Duodenal mucosa (tissue), 2 donors: ENCODE data around the gene PLEKHA5.
"Not testable (repeated sequence)": the region's sequence is repeated elsewhere in the genome, so short reads cannot be mapped to it uniquely, and the experiment has no call there.

Experiments used
- H3K27ac ChIP-seq: one replicate; pipeline ENCODE4 v1.7.0; 2013; ENCODE audit warnings: low read depth, low read length
- H3K27me3 ChIP-seq, 2 donors: one replicate each; pipeline ENCODE4 v1.7.0; 2013; ENCODE audit warnings: low read length in 2 of 2, control low read depth in 1 of 2; ENCODE audit not compliant: insufficient read depth in 2 of 2, control insufficient read depth in 1 of 2
- H3K36me3 ChIP-seq, 2 donors: one replicate each; pipeline ENCODE4 v1.7.0; 2013; ENCODE audit warnings: low read length in 2 of 2, control low read depth in 1 of 2; ENCODE audit not compliant: insufficient read depth in 2 of 2, control insufficient read depth in 1 of 2
- H3K4me1 ChIP-seq, 2 donors: one replicate each; pipeline ENCODE4 v1.7.0; 2013; ENCODE audit warnings: low read length in 2 of 2, control low read depth in 1 of 2; ENCODE audit not compliant: insufficient read depth in 2 of 2, control insufficient read depth in 1 of 2
- H3K4me3 ChIP-seq, 2 donors: one replicate each; pipeline ENCODE4 v1.7.0; 2013; ENCODE audit warnings: low read length in 2 of 2, low read depth in 1 of 2
- H3K9ac ChIP-seq, 2 donors: one replicate each; pipeline ENCODE4 v1.7.0; 2013; ENCODE audit warnings: low read length in 2 of 2, low read depth in 1 of 2
- H3K9me3 ChIP-seq, 2 donors: one replicate each; pipeline ENCODE4 v1.7.0; 2013; ENCODE audit warnings: low read length in 2 of 2, control low read depth in 1 of 2; ENCODE audit not compliant: control insufficient read depth in 1 of 2

The PLEKHA5 gene

DNA sequence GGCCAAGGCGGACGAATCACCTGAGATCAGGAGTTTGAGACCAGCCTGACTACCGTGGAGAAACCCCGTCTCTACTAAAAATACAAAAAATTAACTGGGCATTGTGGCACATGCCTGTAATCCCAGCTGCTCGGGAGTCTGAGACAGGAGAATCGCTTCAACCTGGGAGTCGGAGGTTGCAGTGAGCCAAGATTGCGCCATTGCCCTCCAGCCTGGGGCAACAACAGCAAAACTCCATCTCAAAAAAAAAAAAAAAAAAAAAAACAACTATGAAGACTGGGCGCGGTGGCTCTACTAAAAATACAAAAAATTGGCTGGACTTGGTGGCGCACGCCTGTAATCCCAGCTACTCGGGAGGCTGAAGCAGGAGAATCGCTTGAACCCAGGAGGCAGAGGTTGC is 176.1 kb downstream of the PLEKHA5 start:
- H3K27me3 ChIP-seq, H3K9me3 ChIP-seq, H3K27ac ChIP-seq, H3K9ac ChIP-seq, H3K4me1 ChIP-seq, H3K4me3 ChIP-seq, H3K36me3 ChIP-seq: not testable (repeated sequence)

DNA sequence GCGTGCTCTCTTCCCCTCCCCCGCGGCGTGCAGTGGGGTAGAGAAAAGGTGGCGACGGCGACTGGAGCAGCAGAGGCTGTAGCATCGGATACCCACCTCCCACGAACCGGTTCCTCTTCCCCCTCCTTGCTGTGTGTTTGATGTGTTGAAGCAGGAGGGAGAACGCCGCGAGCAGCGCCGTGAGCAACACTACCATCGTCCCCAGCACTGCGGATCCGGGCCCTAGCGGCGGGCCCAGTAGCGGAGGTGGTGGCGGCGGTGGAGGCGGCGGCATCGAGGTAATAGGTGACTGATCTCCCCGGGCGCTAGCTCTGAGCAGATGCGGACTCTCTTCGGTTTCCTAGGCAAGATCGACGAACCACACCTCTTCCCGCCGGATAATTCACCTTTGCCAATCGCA is 176.8 kb downstream of the PLEKHA5 start:
- H3K4me1 ChIP-seq = no peaks in the 10 kb centered on the region
- no peaks in the 10 kb centered on the region for H3K9me3 ChIP-seq
- H3K4me3 ChIP-seq = no peak overlapping the region

DNA sequence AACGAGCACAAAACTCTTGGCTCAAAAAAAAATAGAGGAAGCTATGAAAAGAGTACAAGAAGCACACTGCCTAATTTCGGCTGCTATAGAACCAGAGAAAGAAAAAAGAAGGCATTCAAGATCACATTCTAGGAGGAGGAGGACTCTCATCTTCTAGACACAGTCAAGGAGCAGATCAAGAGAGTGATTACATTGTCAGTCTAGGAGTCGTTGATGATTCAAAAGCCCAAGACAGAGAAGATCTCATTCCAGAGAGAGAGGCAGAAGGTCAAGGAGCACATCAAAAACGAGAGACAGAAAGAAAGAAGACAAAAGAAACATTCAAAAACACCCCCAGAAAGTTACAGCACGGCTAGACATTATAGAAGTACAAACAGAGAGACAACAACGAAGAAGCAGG is 177.9 kb downstream of the PLEKHA5 start:
- Histone ChIP-seq H3K27ac (no peak overlapping the region), H3K9me3 (no peaks in the 10 kb centered on the region), H3K9ac (no peak overlapping the region), H3K27me3 (no peaks in the 10 kb centered on the region), H3K4me1 (no peaks in the 10 kb centered on the region), H3K36me3 (peaks cover 8 to 9% of the 10 kb centered on the region in 2 donors), H3K4me3 (no peak overlapping the region)

More for the DNA sequence above, 176.8 kb downstream of the PLEKHA5 start:
- H3K36me3 ChIP-seq = peaks cover 8 to 9% of the 10 kb centered on the region in 2 donors
- H3K9ac ChIP-seq = no peak overlapping the region
- no peak overlapping the region for H3K27ac ChIP-seq
- no peaks in the 10 kb centered on the region for H3K27me3 ChIP-seq

DNA sequence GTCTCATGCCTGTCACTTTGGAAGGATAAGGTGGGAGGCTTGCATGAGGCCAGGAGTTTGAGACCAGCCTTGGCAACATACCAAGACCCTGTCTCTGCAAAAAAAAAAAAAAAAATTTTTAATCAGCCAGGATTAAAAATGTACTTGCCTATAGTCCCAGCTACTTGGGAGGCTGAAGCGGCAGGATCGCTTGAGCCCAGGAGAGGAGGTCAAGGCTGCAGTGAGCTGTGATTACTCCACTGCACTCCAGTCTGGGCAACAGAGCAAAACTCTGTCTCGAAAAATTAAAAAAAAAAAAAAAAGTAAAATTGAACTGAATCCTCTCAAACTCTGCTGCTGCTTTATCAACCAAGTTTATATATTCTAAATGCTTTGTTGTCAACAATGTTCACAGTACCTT is 181.6 kb downstream of the PLEKHA5 start:
- no peaks in the 10 kb centered on the region for H3K27me3 ChIP-seq
- no peaks in the 10 kb centered on the region for H3K9me3 ChIP-seq
- H3K4me1 ChIP-seq = no peaks in the 10 kb centered on the region
- H3K9ac ChIP-seq = no peak overlapping the region
- no peak overlapping the region for H3K4me3 ChIP-seq
- H3K27ac ChIP-seq = no peak overlapping the region
- peaks cover 6 to 8% of the 10 kb centered on the region in 2 donors for H3K36me3 ChIP-seq

DNA sequence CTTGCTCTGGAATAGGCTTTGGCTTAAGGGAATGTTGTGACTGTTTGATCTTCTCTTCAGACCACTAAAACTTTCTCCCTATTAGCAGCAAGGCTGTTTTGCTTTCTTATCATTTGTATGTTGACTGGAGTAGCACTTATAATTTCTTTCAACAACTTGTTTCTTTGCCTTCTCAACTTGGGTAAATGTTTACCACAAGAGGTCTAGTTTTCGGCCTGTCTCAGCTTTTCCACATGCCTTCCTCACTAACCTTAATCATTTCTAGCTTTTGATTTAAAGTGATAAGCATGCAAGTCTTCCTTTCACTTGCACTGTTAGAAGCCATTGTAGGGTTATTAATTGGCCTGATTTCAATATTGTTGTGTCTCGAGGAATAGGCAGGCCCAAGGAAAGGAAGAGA is 183.1 kb downstream of the PLEKHA5 start:
- Histone ChIP-seq H3K9me3 (no peaks in the 10 kb centered on the region), H3K4me3 (no peak overlapping the region), H3K9ac (no peak overlapping the region), H3K27me3 (no peaks in the 10 kb centered on the region), H3K36me3 (no peaks in the 10 kb centered on the region), H3K27ac (no peak overlapping the region), H3K4me1 (no peaks in the 10 kb centered on the region)

DNA sequence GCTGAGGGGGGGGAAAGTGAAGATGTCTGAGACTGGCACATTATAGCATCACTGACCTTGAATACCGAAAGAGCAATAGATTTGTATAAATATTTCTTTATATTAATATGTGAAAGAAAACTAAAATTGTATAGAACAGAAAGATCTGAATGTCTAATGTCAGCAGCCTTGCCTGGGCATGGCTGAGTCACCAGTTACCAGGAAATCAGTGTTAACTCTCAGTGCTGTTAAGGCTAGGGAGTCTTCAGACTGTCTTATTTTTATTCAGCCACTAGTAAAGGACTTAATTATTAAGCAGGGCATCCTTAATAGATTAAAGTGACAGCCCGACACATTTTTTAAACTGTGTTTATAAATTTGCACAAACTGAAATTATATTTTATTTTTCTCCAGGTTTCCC is 186.9 kb downstream of the PLEKHA5 start:
- no peak overlapping the region for H3K27ac ChIP-seq
- H3K36me3 ChIP-seq = no peaks in the 10 kb centered on the region
- no peaks in the 10 kb centered on the region for H3K9me3 ChIP-seq
- H3K4me1 ChIP-seq = no peaks in the 10 kb centered on the region
- no peak overlapping the region for H3K4me3 ChIP-seq
- H3K9ac ChIP-seq = no peak overlapping the region
- no peaks in the 10 kb centered on the region for H3K27me3 ChIP-seq

DNA sequence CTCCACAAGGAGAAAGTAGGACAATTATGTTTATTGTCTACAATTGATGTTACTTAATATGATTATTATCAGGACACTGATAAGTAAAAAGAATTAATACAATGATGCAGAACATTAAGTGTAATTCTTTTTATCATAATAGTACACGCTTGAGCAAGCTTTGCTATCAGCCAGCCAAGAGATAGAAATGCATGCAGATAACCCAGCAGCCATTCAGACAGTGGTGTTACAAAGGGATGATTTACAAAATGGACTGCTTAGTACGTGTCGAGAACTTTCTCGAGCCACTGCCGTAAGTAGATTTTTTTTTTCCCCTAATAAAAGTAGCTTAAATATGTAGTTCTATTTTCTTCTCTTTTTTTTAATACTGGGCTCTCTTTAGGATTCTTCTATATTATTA is 192.8 kb downstream of the PLEKHA5 start:
- no peak overlapping the region for H3K4me3 ChIP-seq
- H3K36me3 ChIP-seq = peaks cover 0 to 15% of the 10 kb centered on the region in 2 donors
- H3K27me3 ChIP-seq = no peaks in the 10 kb centered on the region
- no peak overlapping the region for H3K27ac ChIP-seq
- no peaks in the 10 kb centered on the region for H3K4me1 ChIP-seq
- H3K9ac ChIP-seq = no peak overlapping the region
- H3K9me3 ChIP-seq = no peaks in the 10 kb centered on the region

DNA sequence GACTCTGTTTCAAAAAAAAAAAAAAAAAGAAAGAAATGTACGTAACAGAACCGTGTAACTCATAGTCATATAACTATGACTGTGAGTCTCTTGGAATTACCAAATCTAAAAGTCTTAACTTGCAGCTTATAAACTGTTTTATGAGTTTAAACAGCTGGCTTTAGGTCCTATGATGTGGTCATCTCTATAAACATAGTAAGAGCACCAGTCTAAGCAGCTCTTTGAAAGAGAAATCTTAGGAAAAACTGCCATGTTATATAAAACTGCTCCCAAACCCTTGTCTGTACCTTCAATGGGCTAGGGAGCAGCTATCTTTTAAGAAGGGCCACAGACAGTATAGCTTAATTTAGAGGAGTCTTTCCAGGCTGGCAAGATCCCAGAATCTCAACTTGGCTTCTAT is 194.3 kb downstream of the PLEKHA5 start:
- no peak overlapping the region for H3K4me3 ChIP-seq
- H3K27ac ChIP-seq = no peak overlapping the region
- peaks cover 0 to 15% of the 10 kb centered on the region in 2 donors for H3K36me3 ChIP-seq
- no peaks in the 10 kb centered on the region for H3K9me3 ChIP-seq
- no peaks in the 10 kb centered on the region for H3K4me1 ChIP-seq
- no peak overlapping the region for H3K9ac ChIP-seq
- no peaks in the 10 kb centered on the region for H3K27me3 ChIP-seq

DNA sequence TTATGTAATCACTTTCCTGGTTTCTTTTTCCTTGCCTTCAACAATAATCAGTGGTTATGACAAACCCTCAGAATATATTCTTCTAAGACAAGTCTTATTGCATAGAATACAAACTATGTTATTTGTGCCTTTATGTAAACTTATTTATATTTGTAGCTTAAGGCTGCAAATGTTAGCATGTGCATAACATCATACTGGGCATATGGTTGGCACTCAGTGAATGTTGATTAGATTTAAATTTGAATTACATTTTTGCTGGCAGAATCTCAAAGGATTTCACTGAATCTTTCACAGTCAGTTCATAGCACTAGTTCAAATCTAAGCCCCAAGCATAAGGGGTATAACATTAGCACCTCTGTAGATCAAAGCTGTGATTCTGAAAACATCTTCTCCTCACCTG is 196.6 kb downstream of the PLEKHA5 start:
- no peaks in the 10 kb centered on the region for H3K4me1 ChIP-seq
- H3K27ac ChIP-seq = no peak overlapping the region
- no peak overlapping the region for H3K4me3 ChIP-seq
- no peak overlapping the region for H3K9ac ChIP-seq
- H3K36me3 ChIP-seq = peaks cover 0 to 15% of the 10 kb centered on the region in 2 donors
- H3K9me3 ChIP-seq = no peaks in the 10 kb centered on the region
- H3K27me3 ChIP-seq = no peaks in the 10 kb centered on the region

DNA sequence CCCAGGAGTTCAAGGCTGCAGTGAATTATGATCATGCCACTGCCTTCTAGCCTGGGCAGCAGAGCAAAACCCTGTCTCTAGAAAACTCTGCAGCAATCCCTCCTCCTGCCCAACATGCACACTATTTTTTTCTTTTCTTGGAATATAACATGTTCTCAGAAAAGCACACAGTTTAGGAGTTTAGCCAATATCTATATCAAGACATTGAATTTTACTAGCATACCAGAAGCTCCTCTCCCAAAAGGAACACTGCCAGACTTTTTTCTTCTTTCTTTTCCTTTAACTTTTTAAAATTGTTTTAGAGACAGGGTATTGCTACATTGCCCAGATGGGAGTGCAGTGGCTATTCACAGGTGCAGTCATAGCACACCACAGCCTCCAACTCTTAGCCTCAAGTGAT is 202.7 kb downstream of the PLEKHA5 start:
- Histone ChIP-seq H3K4me3 (no peak overlapping the region), H3K4me1 (no peaks in the 10 kb centered on the region), H3K9me3 (no peaks in the 10 kb centered on the region), H3K9ac (no peak overlapping the region), H3K27ac (no peak overlapping the region), H3K36me3 (peaks cover 0 to 6% of the 10 kb centered on the region in 2 donors), H3K27me3 (no peaks in the 10 kb centered on the region)

DNA sequence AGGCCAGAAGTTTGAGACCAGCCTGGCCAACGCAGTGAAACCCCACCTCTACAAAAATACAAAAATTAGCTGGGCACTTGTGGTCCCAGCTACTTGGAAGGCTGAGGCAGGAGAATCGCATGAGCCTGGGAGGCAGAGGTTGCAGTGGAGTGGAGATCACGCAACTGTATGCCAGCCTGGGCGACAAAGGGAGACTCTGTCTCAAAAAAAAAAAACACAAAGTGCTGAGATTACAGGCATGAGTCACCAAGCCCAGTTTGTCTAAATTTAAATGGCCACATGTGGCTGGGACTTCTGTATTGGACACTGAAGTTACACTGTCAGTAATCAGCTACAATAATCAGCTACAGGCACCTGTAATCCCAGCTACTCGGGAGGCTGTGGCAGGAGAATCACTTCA is 208.9 kb downstream of the PLEKHA5 start:
- Histone ChIP-seq H3K36me3 (peaks cover 0 to 22% of the 10 kb centered on the region in 2 donors), H3K4me1 (no peaks in the 10 kb centered on the region), H3K27me3 (no peaks in the 10 kb centered on the region), H3K27ac (no peak overlapping the region), H3K4me3 (no peak overlapping the region), H3K9me3 (no peaks in the 10 kb centered on the region), H3K9ac (no peak overlapping the region)
